Measurements from ENCODE around the gene VMO1. TPM values are rescaled to one million over a fixed set of nuclear protein-coding genes. Genes with fewer than 3 reads are reported as not detected.

The VMO1 gene
- total RNA-seq, 4 donors from 2014 or later, result 1.3 to 3.5 TPM; not detected in 2

DNA sequence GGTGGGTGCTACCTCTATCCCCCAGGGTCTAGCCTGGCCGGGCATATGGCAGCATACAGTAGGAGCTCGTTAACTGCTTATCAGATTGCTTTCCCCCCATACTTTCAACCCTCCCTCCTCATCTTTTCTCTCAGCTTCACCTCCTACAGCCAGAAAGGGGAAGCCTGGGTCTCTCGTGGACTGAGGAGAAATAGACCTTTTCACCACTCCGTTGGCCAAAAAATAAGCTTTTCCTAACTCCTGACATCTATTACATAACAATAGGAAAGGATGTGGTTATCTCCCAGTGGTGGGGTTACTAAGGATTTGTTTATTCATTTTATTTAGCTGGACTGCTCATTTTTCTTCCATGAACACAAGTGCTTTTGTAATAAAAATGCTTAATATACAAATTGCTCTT, 37.5 kb downstream of the VMO1 start:
- WGBS, 2 donors (ENCODE audit: low coverage in 1 of 2), result 47 to 57% methylated on average over 4 of the region's 4 CpGs
- no peak for ATAC-seq
- H3K27ac ChIP-seq, result no peak overlapping the region
- no peaks in the 10 kb centered on the region for H3K36me3 ChIP-seq
- H3K4me1 ChIP-seq, result peaks cover 0 to 18% (median 0%) of the 10 kb centered on the region in 3 donors
- H3K9me3 ChIP-seq, result no peaks in the 10 kb centered on the region
- H3K4me3 ChIP-seq, result no peak overlapping the region
- peaks cover 86% of the 10 kb centered on the region for H3K27me3 ChIP-seq
- TF ChIP-seq POLR2A (IDR thresholded peaks at IDR 0.05), result no peak
- no peak for TF ChIP-seq EP300 (IDR thresholded peaks at IDR 0.05)
- TF ChIP-seq POLR2AphosphoS5 (IDR thresholded peaks at IDR 0.05), result no peak
- TF ChIP-seq CTCF (IDR thresholded peaks at IDR 0.05), result no peak

- WGBS, 2 donors (ENCODE audit: low coverage in 1 of 2), result 27 to 39% methylated on average over 3 to 5 of the region's 5 CpGs
- Histone ChIP-seq H3K36me3 (no peaks in the 10 kb centered on the region), H3K9me3 (no peaks in the 10 kb centered on the region), H3K27ac (peak overlapping the region in 1 of 4 donors; percentile 35), H3K27me3 (peaks cover 83% of the 10 kb centered on the region), H3K4me1 (peaks cover 0 to 18% (median 0%) of the 10 kb centered on the region in 3 donors), H3K4me3 (no peak overlapping the region)
- ATAC-seq, result peak; percentile 48
- no peak for TF ChIP-seq POLR2A (IDR thresholded peaks at IDR 0.05)
- TF ChIP-seq POLR2AphosphoS5 (IDR thresholded peaks at IDR 0.05), result no peak
- no peak for TF ChIP-seq CTCF (IDR thresholded peaks at IDR 0.05)
- TF ChIP-seq EP300 (IDR thresholded peaks at IDR 0.05), result no peak
Observed at GRCh38 chr17:4747847-4748246, 38.3 kb downstream of the VMO1 start.

- peak; percentile 26 for ATAC-seq
- no peaks in the 10 kb centered on the region for H3K9me3 ChIP-seq
- no peak for TF ChIP-seq POLR2A (IDR thresholded peaks at IDR 0.05)
- no peaks in the 10 kb centered on the region for H3K36me3 ChIP-seq
- H3K4me3 ChIP-seq, result no peak overlapping the region
- H3K4me1 ChIP-seq, result peaks cover 0 to 18% (median 0%) of the 10 kb centered on the region in 3 donors
- 6 to 16% methylated on average over 3 to 7 of the region's 51 CpGs for WGBS, 2 donors (ENCODE audit: low coverage in 1 of 2)
- no peak overlapping the region for H3K27ac ChIP-seq
- peaks cover 62% of the 10 kb centered on the region for H3K27me3 ChIP-seq
Observed at GRCh38 chr17:4744999-4745969, 40.9 kb downstream of the VMO1 start.

- H3K4me3 ChIP-seq, result no peak overlapping the region
- WGBS, 2 donors (ENCODE audit: low coverage in 1 of 2), result 79 to 92% methylated on average over 4 to 7 of the region's 9 CpGs
- peaks cover 0 to 27% (median under 1%) of the 10 kb centered on the region in 3 donors for H3K4me1 ChIP-seq
- H3K36me3 ChIP-seq, result no peaks in the 10 kb centered on the region
- TF ChIP-seq POLR2A (IDR thresholded peaks at IDR 0.05), result no peak
- no peak for TF ChIP-seq POLR2AphosphoS5 (IDR thresholded peaks at IDR 0.05)
- TF ChIP-seq CTCF (IDR thresholded peaks at IDR 0.05), result no peak
- TF ChIP-seq EP300 (IDR thresholded peaks at IDR 0.05), result no peak
- H3K27me3 ChIP-seq, result peaks cover 48% of the 10 kb centered on the region
- no peaks in the 10 kb centered on the region for H3K9me3 ChIP-seq
- no peak for ATAC-seq
- no peak overlapping the region for H3K27ac ChIP-seq
Observed at GRCh38 chr17:4743898-4744297, 42.3 kb downstream of the VMO1 start.

DNA sequence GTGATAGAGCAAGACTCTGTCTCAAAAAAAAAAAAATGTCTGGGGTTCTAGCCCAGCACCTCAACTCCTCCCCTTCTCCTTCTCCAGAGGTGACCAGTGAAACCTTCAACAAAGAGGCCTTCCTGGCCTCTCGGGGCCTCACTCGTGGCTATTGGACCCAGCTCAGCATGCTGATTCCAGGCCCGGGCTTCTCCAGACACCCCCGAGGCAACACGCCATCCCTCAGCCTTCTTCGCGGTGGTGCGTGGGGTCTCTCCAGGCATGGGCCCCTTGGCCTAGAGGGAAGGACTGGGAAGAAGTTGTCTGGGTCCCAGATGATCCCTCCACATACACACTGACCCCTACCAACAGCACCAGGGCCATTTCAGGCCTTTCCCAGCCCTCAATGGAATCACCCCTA, 42.9 kb downstream of the VMO1 start:
- peaks cover 0 to 31% (median 2%) of the 10 kb centered on the region in 3 donors for H3K4me1 ChIP-seq
- no peaks in the 10 kb centered on the region for H3K9me3 ChIP-seq
- ATAC-seq, result no peak
- no peak for TF ChIP-seq POLR2AphosphoS5 (IDR thresholded peaks at IDR 0.05)
- TF ChIP-seq CTCF (IDR thresholded peaks at IDR 0.05), result no peak
- no peak for TF ChIP-seq POLR2A (IDR thresholded peaks at IDR 0.05)
- TF ChIP-seq EP300 (IDR thresholded peaks at IDR 0.05), result no peak
- 100% methylated on average over 3 of the region's 8 CpGs; no CpG with 5 or more reads in 1 of the 2 donors for WGBS, 2 donors (ENCODE audit: low coverage in 1 of 2)
- H3K27me3 ChIP-seq, result peaks cover 41% of the 10 kb centered on the region
- H3K27ac ChIP-seq, result no peak overlapping the region
- H3K4me3 ChIP-seq, result no peak overlapping the region
- no peaks in the 10 kb centered on the region for H3K36me3 ChIP-seq
